Muscle of back (tissue), 13 donors: ENCODE measurements around the gene U2AF2. TPM values are rescaled to one million over a fixed set of nuclear protein-coding genes. Genes with fewer than 3 reads are reported as not detected.

ENCODE experiments used
- DNase-seq, 3 donors: peaks; one replicate each; pipeline versions ENCODE4 v3.0.0 to v3.0.0-alpha.2; 2013
- long read RNA-seq, 9 donors: transcript quantifications; one replicate each; lab custom pipeline, GENCODE V29; 2026
- polyA plus RNA-seq, 10 donors: library from polyadenylated mRNA; unstranded; fragments of 120-200 nt; gene quantifications; one replicate each; pipeline ENCODE4 v1.2.1, GENCODE V29; 2013; ENCODE audit not compliant: insufficient read length in 10 of 10

The U2AF2 gene
- polyA plus RNA-seq: 100 to 1,000 TPM in 7 of 10 donors, 10 to 100 TPM in 3; 94.9 to 144 (median 118) TPM
- long read RNA-seq, donor 1, transcript U2AF2-202 (12 exons, 3,022 nt): major isoform, 7 of 30 reads
- long read RNA-seq, donor 1, partial matches to known transcripts: 18 of 30 reads
- long read RNA-seq, donor 1, other reads (novel, unspliced or antisense): 0 of 30 reads
- long read RNA-seq, donor 2, transcript U2AF2-202 (12 exons, 3,022 nt): major isoform, 9 of 16 reads
- long read RNA-seq, donor 2, partial matches to known transcripts: 7 of 16 reads
- long read RNA-seq, donor 2, other reads (novel, unspliced or antisense): 0 of 16 reads
- long read RNA-seq, donor 3: 0 reads
- long read RNA-seq, donor 4, transcript U2AF2-202 (12 exons, 3,022 nt): major isoform, 6 of 8 reads
- long read RNA-seq, donor 4, partial matches to known transcripts: 0 of 8 reads
- long read RNA-seq, donor 4, other reads (novel, unspliced or antisense): 0 of 8 reads
- long read RNA-seq, donor 5, partial matches to known transcripts: 24 of 31 reads
- long read RNA-seq, donor 5, other reads (novel, unspliced or antisense): 0 of 31 reads
- long read RNA-seq, donor 6, partial matches to known transcripts: 5 of 13 reads
- long read RNA-seq, donor 6, other reads (novel, unspliced or antisense): 0 of 13 reads
- long read RNA-seq, donor 7, partial matches to known transcripts: 0 of 6 reads
- long read RNA-seq, donor 7, other reads (novel, unspliced or antisense): 0 of 6 reads
- long read RNA-seq, donor 8, transcript U2AF2-202 (12 exons, 3,022 nt): major isoform, 6 of 20 reads
- long read RNA-seq, donor 8, partial matches to known transcripts: 10 of 20 reads
- long read RNA-seq, donor 8, other reads (novel, unspliced or antisense): 0 of 20 reads
- long read RNA-seq, donor 9, partial matches to known transcripts: 0 of 3 reads
- long read RNA-seq, donor 9, other reads (novel, unspliced or antisense): 0 of 3 reads

- peak; percentile 84 to 95 (median 95) for DNase-seq
Observed at GRCh38 chr19:55654868-55655647, at the start of gene U2AF2. Gene U2AF2 (plus strand): TSS chr19:55655035. CDS start chr19:55655105, 70 bp downstream.

- peak; percentile 97 to 98 (median 98) for DNase-seq
Observed at GRCh38 chr19:55605207-55605636, 49.6 kb upstream of the U2AF2 start.

- DNase-seq: peak; percentile 74 to 92 (median 84)
Observed at GRCh38 chr19:55605637-55606470, 49.0 kb upstream of the U2AF2 start, which contains the start of gene ZNF865. Gene ZNF865 (plus strand): TSS chr19:55605647. CDS start chr19:55613619, 7,972 bp downstream.

- no peak for DNase-seq
Observed at GRCh38 chr19:55606471-55606787, 48.4 kb upstream of the U2AF2 start.

- DNase-seq: no peak
Observed at GRCh38 chr19:55606817-55607216, 48.0 kb upstream of the U2AF2 start.

- DNase-seq: no peak
Observed at GRCh38 chr19:55609326-55609725, 45.5 kb upstream of the U2AF2 start.

- DNase-seq: no peak
Observed at GRCh38 chr19:55611300-55611982, 43.4 kb upstream of the U2AF2 start.

GRCh38 chr19:55611983-55612645 lies 42.7 kb upstream of the U2AF2 start:
- no peak for DNase-seq

- DNase-seq: no peak
Observed at GRCh38 chr19:55613396-55613795, 41.4 kb upstream of the U2AF2 start.

- no peak for DNase-seq
Observed at GRCh38 chr19:55613930-55614710, 40.7 kb upstream of the U2AF2 start.

GRCh38 chr19:55614711-55615542 lies 39.9 kb upstream of the U2AF2 start:
- DNase-seq: no peak

GRCh38 chr19:55615543-55616394 lies 39.1 kb upstream of the U2AF2 start:
- DNase-seq: no peak

GRCh38 chr19:55616395-55616875 lies 38.4 kb upstream of the U2AF2 start:
- DNase-seq: no peak

GRCh38 chr19:55617426-55617825 lies 37.4 kb upstream of the U2AF2 start:
- no peak for DNase-seq

GRCh38 chr19:55618426-55618825 lies 36.4 kb upstream of the U2AF2 start:
- DNase-seq: no peak

- no peak for DNase-seq
Observed at GRCh38 chr19:55619286-55619685, 35.5 kb upstream of the U2AF2 start.
